Measurements from ENCODE around the gene RANBP17. TPM values are rescaled to one million over a fixed set of nuclear protein-coding genes. Genes with fewer than 3 reads are reported as not detected.

The RANBP17 gene
- total RNA-seq, 1 experiment from 2014 or later: not detected

DNA sequence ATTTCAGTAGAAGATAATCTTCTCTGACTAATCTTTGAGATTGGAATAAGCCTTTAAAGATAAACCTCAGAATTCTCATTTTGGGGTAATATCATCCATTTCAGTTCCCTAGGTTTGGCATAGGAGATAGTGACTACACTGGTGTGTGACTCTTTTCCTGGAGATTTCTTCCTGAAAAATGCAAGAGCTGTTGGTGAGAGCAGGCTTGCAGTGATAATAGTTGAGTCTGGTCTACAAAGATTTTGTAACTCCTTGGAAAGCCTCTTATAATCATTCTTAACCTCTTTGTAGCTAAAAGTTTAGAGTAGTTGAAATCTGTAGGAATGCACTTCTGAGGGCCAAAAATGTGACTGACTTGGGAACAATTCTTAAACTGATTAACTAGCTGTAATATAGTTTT lies 23.4 kb downstream of the RANBP17 start:
- no peak overlapping the region for H3K4me3 ChIP-seq (ENCODE audit: low read depth, low read length, poor library complexity, severe bottlenecking)
- BruUV-seq (replicated peaks): no TSS peak
- CTCF ChIA-PET: no interaction called here
- H3K36me3 ChIP-seq (ENCODE audit: insufficient read depth, low read length, poor library complexity, severe bottlenecking): no peaks in the 10 kb centered on the region
- H3K27me3 ChIP-seq (replicated peaks; ENCODE audit: insufficient read depth, low read depth, low read length, poor library complexity): no peaks in the 10 kb centered on the region
- no peak for TF ChIP-seq EZH2 (IDR thresholded peaks at IDR 0.05; ENCODE audit: borderline replicate concordance, low read depth, low read length, poor library complexity, severe bottlenecking)
- TF ChIP-seq, protein P1, sequence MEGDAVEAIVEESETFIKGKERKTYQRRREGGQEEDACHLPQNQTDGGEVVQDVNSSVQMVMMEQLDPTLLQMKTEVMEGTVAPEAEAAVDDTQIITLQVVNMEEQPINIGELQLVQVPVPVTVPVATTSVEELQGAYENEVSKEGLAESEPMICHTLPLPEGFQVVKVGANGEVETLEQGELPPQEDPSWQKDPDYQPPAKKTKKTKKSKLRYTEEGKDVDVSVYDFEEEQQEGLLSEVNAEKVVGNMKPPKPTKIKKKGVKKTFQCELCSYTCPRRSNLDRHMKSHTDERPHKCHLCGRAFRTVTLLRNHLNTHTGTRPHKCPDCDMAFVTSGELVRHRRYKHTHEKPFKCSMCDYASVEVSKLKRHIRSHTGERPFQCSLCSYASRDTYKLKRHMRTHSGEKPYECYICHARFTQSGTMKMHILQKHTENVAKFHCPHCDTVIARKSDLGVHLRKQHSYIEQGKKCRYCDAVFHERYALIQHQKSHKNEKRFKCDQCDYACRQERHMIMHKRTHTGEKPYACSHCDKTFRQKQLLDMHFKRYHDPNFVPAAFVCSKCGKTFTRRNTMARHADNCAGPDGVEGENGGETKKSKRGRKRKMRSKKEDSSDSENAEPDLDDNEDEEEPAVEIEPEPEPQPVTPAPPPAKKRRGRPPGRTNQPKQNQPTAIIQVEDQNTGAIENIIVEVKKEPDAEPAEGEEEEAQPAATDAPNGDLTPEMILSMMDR (conservative IDR thresholded peaks at IDR 0.05; ENCODE audit: low read depth, low read length): no peak
- no peaks in the 10 kb centered on the region for H3K4me1 ChIP-seq (ENCODE audit: insufficient read depth, low read length, poor library complexity, severe bottlenecking)
- intact Hi-C loops (cut with micrococcal nuclease; ENCODE audit: unreplicated experiment): no loop called here
- no peaks in the 10 kb centered on the region for H3K9me3 ChIP-seq (ENCODE audit: low read depth, low read length, poor library complexity, severe bottlenecking)
- no peak overlapping the region for H3K27ac ChIP-seq (ENCODE audit: low read depth, low read length, poor library complexity, severe bottlenecking)
- DNase-seq (ENCODE audit: low spot score): no peak
- POLR2A ChIA-PET (ENCODE audit: low non-redundant PET): no interaction called here

DNA sequence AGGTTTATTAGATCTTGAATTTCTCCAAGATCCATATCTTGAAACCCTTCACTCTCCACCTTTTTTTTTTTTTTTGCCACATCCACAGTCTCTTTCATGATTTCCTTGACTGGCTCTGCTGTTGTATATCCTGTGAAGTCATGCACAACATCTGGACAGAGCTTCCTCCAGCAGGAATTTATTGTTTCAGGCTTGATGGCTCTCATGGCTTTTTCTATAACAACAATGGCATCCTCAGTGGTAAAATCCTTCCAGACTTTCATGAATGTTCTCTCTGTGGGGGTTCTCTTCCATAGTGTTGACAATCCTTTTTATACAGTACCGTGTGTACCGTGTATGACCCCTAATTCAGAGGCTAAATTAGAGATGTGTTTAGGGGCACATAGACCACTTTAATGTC lies 24.0 kb downstream of the RANBP17 start:
- Histone ChIP-seq H3K4me3 (ENCODE audit: low read depth, low read length, poor library complexity, severe bottlenecking) (no peak overlapping the region), H3K27ac (ENCODE audit: low read depth, low read length, poor library complexity, severe bottlenecking) (no peak overlapping the region), H3K4me1 (ENCODE audit: insufficient read depth, low read length, poor library complexity, severe bottlenecking) (no peaks in the 10 kb centered on the region), H3K9me3 (ENCODE audit: low read depth, low read length, poor library complexity, severe bottlenecking) (no peaks in the 10 kb centered on the region), H3K36me3 (ENCODE audit: insufficient read depth, low read length, poor library complexity, severe bottlenecking) (no peaks in the 10 kb centered on the region), H3K27me3 (replicated peaks; ENCODE audit: insufficient read depth, low read depth, low read length, poor library complexity) (peaks cover under 1% of the 10 kb centered on the region)
- ChIA-PET POLR2A (ENCODE audit: low non-redundant PET) (no interaction called here), CTCF (no interaction called here)
- no peak for DNase-seq (ENCODE audit: low spot score)
- intact Hi-C loops (cut with micrococcal nuclease; ENCODE audit: unreplicated experiment): no loop called here
- TF ChIP-seq EZH2 (IDR thresholded peaks at IDR 0.05; ENCODE audit: borderline replicate concordance, low read depth, low read length, poor library complexity, severe bottlenecking): no peak
- TF ChIP-seq, protein P1 (conservative IDR thresholded peaks at IDR 0.05; ENCODE audit: low read depth, low read length): no peak
- no TSS peak for BruUV-seq (replicated peaks)

DNA sequence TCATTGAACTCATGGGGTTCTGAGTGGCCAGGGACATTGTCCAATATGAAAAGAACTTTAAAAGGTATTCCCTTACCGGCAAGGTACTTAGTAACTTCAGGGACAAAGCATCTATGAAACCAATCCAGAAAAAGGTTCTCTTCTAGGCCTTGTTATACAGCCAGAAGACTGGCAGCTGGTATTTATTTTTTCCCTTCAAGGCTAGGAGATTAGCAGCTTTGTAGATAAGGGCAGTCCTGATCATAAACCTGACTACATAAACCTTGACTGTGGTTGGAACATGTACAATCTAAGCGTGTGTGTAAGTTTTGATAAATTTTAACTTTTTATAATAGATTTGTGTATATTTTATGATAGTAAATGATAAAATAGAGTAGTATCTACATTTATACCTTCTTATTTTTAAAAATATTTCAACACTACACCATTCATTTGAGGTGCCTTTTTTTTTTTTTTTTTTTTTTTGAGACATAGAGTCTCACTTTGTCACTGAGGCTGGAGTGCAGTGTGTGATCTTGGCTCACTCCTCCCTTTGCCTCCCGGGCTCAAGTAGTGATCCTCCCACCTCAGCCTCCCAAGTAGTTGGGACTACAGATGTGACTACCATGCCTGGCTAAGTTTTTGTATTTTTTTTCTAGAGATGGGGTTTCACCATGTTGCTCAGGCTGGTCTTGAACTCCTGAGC lies 24.5 kb downstream of the RANBP17 start:
- Histone ChIP-seq H3K4me1 (ENCODE audit: insufficient read depth, low read length, poor library complexity, severe bottlenecking) (no peaks in the 10 kb centered on the region), H3K4me3 (ENCODE audit: low read depth, low read length, poor library complexity, severe bottlenecking) (no peak overlapping the region), H3K9me3 (ENCODE audit: low read depth, low read length, poor library complexity, severe bottlenecking) (no peaks in the 10 kb centered on the region), H3K36me3 (ENCODE audit: insufficient read depth, low read length, poor library complexity, severe bottlenecking) (no peaks in the 10 kb centered on the region), H3K27ac (ENCODE audit: low read depth, low read length, poor library complexity, severe bottlenecking) (no peak overlapping the region), H3K27me3 (replicated peaks; ENCODE audit: insufficient read depth, low read depth, low read length, poor library complexity) (peaks cover 4% of the 10 kb centered on the region)
- ChIA-PET CTCF (no interaction called here), POLR2A (ENCODE audit: low non-redundant PET) (no interaction called here)
- intact Hi-C loops (cut with micrococcal nuclease; ENCODE audit: unreplicated experiment): no loop called here
- BruUV-seq (replicated peaks): no TSS peak
- DNase-seq (ENCODE audit: low spot score): no peak
- no peak for TF ChIP-seq EZH2 (IDR thresholded peaks at IDR 0.05; ENCODE audit: borderline replicate concordance, low read depth, low read length, poor library complexity, severe bottlenecking)
- TF ChIP-seq, protein P1 (conservative IDR thresholded peaks at IDR 0.05; ENCODE audit: low read depth, low read length): no peak

All from A673 (cell line).